Renal cortex interstitium (tissue), 11 donors: ENCODE measurements around the gene PHEX. TPM values are rescaled to one million over a fixed set of nuclear protein-coding genes. Genes with fewer than 3 reads are reported as not detected.
A peak's percentile ranks its signal among the peaks of the same experiment; 100 is the strongest.

ENCODE experiments used
- DNase-seq, 11 donors: peaks; one replicate each; pipeline ENCODE4 v3.0.0-alpha.2; 2013; ENCODE audit warnings: low read depth in 9 of 11, low spot score in 4 of 11; ENCODE audit errors: extremely low read depth in 1 of 11
- polyA plus RNA-seq, 3 donors: library from polyadenylated mRNA; unstranded; fragments of 120-200 nt; gene quantifications; one replicate each; pipeline ENCODE4 v1.2.1, GENCODE V29; 2013; ENCODE audit not compliant: insufficient read length in 3 of 3

Gene PHEX
- polyA plus RNA-seq, 3 donors: 0.23 to 0.54 (median 0.48) TPM

DNA sequence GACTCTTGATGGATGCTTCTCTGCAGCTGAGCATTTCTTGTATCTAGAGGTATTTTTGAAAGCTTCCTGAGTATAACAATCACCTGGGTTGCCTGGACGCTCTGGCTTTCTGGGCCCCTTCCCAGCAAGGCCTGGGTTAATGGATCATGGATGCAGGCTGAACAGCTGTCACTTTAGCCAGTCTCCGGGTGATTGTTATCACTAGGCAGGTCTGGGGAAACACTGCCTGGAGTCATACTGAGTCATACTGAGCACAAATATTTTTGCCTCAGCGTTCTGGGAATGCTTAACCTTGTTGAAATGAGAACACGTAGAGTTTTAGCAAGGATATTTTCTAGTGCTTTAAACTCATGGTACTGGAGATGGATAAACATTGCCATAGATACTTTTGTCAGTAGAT is 102.6 kb downstream of the PHEX start:
- DNase-seq: no peak

DNA sequence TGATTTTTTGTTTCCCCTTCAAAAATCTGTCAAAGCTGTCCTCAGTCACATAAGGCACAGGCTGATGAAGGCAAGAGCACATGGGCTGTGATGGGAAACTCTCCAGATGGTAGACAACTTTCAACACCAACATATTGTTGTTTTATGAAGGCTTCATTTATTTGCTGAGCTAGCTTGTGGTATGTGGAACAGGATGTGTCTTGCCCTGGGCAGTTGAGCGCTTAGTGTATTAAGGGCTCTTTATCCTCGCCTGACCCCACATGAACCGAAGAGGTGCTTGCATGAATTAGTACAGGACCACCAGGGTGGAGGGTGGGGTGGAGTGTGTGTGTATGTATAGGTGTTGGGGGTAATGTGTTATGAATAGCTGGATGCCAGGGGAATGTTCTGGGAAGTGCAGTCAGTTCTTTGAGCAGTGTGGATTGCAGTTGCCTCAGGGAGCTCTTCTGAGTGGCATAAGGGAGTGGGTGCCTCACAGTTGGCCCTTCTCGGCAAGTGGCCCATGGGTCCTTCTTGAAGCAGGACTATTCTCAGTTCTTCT is 103.1 kb downstream of the PHEX start:
- DNase-seq: no peak

DNA sequence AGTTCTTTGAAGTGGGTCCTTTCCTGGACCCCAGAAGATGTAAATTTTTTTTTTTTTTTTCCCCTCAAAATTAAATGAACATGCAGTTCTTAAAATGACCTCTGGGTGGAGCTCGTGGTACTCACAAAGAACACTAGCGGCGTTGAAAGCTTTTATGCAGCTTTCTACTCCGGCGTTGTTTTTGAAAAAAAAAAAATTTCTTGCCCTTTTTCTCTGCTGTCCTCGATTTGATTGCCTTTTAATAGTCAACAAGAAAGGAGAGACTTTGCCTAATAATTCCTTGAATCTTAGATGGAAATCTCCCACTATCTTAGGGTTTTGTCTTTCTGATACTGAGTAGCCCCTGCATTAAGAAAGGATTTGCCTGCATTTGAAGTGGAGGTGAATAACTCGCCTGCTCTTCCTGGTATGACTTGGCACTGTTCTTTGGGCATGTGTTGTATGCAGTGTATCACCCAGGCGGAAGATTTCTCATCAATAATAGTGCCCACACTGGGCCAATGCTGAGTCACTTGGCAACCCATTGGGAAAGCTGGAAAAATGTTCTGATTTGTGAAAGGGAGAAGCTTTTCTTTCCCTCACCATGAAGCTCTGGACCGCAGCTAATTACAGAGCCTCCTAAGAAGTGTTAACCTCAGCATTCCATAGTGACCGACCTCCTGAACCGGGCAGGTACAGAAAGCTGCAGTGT is 104.0 kb downstream of the PHEX start:
- DNase-seq: peak in 5 of 11 donors; percentile 16 to 46 (median 34)

DNA sequence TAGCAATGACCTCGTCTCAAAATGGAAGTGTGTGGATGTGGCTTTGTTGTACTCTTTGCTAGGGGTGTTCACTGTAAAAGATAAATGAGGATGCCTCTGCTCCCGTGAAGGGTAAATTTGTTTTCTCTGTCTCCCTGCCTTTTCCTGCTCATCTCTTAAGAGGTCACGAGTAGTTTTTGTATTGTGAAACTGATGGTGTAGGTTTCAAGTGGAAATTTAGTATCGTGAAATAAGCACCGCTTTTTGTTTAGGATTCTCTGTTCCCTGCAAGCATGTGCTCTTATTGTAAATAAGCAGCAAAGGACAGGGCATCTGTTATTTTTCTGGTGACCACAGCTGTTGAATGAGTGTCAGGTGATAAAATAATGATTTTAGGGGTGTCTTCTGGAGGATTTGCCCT is 104.6 kb downstream of the PHEX start:
- no peak for DNase-seq

DNA sequence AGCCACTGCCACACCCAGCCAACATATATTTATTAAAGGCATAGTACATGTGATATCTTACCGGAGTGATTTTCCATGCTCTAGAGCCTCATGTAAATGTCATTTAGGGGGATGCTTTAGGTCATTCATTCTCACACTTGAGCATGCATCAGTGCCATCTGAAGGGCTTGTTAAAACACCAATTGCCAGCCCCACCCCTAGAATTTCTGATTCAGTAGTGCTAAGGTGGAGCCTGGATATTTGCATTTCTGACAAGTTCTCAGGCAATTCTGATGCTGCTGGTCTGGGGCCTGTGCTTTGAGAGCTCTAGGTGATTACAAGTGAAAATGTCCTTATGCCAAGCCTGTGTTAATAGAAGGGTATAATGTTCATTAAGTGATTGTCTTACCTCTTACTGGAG is 107.7 kb downstream of the PHEX start:
- no peak for DNase-seq

DNA sequence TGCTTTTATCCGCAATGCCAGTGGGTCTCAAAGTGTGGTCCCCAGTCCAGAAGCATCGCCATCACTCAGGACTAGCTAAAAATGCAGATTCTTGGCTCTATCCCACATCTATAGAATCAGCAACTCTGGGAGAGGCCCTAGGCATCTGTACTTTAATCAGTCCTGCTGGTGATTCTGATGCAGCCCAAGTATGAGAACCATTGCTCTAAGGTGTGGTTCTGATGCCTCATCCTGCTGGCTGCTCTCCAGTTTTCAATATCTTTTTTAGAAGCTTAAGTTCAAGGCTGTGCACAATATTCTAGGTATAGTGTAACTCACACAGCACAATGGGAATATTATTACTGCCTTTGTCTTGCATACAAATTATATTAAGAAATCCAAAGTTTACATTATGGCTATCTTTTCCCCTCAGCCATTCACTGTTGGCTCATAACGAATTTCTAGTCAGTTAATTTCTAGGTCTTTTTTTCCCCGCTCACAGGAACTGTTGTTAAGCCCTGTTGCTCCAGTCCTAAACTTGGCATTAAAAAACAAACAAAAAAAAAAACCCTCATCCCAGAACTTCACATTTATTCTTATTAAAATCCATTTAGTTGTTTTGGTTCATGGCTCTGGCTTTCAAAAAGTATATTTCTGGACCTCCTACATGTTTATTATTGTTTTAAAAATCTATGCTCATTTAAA is 109.1 kb downstream of the PHEX start:
- no peak for DNase-seq

DNA sequence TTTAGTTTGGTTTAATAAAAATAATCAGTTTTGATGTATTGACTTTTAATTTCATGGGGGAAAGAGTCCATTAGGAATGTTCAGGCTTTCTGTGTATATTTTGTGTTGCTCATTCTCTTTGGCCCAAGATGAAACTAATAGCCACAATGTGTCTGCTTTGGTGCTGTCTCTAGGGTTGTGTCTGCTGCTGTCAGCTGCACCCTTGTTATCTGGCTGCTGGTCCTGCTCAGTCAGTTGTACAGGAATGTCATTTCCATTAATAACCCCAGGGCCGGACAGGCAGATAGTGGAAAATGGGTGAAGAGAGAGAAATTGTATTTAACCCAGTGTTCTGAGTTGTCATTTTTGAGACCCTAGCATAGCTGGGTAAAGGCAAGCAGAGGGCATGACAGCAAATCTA is 115.1 kb downstream of the PHEX start:
- no peak for DNase-seq

DNA sequence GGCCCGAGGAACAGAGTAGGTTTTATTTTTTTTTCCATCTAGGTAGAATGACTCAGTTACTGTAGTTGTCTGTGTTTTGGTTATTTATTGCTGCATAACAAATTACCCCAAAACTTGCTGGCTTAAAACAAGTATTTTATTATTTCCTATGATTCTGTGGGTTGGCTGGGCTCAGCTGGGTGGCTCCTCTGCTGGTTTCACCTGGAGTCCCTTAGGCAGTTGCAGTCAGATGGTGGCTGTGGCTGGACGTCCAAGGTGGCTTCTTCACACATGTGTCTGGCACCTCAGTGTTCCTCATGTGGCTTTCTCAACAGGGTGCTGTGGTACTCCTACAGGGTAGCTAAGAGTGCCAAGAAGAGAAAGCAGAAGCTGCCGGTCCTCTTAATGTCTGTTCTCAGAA is 115.8 kb downstream of the PHEX start:
- DNase-seq: no peak

DNA sequence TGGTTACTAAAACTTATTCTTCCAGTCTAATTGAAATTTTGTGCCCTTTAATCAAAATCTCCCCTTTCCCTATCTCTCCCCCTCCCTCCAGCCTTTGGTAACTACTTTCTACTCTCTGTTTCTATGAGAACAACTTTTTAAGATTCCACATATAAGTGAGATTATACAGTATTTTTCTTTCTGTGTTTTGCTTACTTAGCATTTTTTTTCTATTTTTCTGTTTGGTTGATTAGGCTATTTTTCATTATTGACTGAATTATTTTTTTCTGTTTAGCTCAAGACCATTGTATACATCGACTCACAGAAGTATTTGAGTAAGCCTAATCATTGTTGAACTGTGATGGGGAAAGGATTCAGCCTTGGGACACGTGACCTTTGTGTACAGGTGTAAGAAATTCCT is 116.4 kb downstream of the PHEX start:
- DNase-seq: no peak

DNA sequence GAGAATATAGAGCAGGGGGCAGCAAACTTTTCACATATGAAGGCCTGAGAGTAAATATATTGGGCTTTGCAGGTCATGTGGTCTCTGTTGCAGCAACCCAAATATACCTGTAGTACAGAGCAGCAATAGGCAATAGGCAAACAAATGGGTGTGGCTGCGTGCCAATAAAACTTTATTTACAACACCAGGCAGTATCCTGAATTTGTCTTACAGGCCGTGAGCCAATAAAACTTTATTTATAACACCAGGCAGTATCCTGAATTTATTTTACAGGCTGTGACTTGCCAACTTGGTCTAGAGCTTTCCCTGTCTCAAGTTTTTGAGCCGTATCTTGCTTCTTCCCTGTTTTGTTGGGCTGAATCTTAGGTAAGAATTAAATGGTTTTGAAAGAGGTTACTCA is 118.2 kb downstream of the PHEX start:
- no peak for DNase-seq

DNA sequence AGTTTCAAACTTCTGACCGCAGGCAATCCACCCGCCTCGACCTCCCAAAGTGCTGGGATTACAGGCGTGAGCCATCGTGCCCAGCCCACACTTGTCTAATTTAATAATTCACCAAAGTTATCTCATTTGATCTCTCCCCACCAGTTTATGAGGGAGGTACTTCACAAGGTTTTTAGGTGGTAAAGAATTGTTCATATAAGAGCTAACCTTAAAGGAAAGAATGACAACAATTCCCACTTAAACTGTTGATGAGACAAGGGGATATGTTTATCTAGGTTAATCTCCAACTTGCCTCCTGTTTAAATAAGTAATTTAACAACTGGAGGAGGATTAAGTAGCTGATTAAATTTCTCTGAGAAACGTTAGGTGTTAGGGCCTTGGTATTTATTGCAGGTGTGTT is 123.0 kb downstream of the PHEX start:
- no peak for DNase-seq

DNA sequence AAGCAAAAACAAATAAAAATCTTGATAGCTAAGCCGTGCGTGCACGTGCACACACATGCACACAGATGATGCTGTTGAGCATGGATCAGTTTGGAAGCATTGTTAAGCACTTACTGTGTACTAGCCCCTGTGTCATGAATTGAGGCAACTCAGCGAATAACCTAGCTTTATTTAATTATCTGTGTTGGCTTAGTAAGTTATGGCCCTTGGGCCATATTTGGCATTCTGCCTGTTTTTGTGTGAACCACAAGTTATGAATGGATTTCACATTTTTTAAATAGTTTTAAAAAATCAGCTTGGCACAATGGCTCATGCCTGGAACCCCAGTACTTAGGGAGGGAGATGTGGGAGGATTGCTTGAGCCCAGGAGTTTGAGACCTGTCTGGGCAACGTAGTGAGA is 126.9 kb downstream of the PHEX start:
- no peak for DNase-seq

DNA sequence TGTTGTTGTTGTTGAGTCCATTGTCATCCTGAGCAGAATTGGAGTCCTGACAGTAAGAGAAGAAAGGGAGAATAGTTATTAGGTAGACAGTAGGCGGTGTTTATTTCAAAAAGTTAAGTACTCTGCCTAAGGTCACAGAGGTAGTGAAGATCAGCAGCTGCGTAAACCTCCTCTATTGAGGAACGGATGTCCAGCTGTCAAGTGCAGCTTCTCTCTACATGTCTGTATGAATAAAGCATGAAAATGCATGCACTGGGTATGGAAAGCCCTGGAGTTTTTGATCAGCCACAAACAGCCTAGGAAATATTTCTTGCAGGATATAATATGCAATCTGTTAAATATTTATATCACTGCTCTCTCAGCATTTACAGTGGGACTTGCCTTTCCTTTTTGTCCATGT is 131.2 kb downstream of the PHEX start:
- no peak for DNase-seq

DNA sequence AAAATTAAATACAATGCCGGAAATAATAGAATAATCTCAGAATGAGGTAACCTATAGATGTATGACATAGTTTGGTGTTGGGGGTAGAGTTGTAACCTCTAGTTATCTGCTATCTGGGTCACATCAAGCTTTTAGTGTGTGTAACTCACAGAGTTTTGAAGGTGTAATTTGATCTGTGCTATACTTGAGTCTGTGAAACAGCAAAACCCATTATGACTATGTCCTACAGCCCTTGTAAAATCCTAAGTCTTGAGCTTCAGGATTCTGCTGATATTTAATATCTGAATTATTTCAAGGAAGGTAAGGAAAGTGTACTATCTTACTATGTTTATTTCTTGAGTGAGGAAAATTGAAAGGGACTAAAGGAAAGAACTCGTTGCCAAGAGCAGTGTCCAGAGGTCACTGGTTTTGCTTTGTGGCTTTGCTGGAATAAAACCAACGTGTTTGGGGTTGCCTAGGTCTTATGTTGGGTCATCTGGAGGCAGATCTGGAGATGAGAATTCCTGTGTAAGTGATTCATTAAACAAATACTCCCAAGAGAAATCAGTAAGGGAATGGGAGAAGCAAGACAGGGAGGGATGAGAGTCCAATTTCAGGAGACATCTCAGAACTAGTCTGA is 132.8 kb downstream of the PHEX start:
- DNase-seq: no peak

DNA sequence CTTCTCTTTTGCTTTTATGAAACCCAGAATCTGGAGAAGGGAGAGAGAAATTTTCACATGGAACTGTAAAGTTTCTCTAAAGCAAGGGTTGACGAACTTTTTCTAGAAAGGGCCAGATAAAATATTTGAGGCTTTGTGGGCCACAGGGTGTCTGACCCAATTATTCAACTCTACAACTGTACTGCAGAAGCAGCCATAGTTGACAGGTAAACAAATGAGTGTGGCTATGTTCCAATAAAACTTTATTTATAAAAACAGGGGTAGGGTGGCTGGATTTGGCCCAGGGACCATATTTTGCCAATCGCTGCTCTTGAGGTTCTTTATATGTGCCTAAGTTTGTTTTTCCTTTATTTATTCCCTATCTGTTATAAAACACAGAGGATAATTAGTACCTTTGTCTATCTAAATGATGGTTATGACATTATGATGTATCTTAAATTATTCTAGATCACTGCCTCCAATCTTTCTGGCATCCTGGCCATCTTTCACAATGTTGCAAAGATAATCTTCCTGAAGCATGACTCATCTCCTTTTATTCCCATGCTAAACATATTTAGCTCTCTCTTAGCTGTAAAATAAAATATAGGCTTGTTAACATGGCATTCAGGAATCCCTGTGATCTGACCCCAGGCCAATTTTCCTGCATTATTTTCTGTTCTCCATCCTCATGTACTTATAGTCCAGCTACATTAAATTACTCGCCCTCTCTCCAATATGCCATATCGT is 133.8 kb downstream of the PHEX start:
- DNase-seq: no peak

DNA sequence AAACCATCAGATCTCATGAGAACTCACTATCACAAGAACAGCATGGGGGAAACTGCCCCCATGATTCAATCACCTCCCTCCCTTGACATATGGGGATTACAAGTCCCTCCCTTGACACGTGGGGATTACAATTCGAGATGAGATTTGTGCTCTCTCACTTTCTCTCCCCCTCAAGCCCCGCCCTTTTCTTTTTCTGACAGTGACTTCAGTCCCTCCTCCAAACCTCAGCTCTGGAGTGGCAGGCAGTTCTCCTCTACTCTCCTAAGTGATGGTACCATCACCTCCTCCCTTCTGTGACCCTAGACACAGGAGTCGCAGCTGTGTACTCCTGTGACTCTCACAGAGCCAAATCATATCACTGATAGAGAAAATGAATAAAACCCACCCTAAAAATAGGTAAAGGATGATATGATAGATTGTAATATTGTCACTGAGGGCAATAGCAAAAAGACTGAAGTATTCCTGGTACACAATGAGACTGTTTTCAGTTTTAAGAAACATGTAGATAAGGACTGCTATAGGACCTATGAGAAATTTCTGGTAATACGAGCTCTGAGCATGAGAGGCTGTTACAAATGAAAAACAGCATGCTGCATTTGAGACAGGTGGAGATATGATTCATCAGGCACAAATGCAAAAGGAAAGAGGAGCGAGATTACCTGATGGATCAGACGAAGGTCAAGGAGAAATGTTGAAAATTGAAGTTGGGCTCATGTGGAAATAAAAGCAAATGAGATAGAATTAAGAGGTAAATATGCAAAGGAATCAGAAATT is 139.3 kb downstream of the PHEX start:
- DNase-seq: no peak

DNA sequence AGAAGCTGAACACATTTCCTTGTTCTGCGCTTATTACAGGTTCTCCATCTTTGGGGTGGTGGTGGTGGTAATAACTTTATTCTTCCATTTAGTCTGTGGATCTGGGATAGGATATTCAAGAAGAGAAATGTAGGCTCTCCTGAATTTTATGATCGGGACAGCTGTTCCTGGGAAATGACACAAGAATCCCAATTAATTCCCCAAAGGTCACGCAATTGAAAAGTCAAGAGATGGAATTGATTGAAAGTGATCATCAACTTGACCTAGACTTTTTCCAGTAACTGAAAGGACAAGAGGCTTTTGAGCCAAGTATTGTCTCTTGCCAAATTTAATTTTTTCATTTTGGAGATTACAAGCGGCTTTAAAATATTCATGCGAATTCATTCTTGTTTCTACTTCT is 141.8 kb downstream of the PHEX start:
- DNase-seq: no peak

DNA sequence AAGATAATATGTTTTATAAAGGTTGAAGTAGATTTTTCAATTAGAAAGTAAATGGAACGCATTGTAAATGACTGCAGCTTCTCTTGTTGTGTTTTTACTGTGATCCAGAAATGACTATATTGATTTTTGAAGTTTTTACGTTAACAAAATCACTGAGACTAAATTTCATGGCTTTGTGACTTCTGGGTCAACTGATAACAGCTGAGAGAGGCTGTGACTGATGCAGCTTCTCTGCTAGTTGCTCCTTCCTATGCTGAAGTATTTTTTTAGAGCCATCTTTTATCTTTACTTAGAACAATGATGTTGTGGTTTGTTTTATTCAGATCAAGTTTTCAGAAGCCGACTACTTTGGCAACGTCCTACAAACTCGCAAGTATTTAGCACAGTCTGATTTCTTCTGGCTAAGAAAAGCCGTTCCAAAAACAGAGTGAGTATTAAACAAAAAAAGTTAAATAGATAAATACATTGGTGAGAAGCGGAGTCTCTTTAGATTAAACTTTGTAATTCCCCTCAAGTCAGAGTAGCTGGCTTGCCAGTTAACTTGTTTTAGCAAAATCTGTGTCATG is 145.9 kb downstream of the PHEX start:
- DNase-seq: no peak

DNA sequence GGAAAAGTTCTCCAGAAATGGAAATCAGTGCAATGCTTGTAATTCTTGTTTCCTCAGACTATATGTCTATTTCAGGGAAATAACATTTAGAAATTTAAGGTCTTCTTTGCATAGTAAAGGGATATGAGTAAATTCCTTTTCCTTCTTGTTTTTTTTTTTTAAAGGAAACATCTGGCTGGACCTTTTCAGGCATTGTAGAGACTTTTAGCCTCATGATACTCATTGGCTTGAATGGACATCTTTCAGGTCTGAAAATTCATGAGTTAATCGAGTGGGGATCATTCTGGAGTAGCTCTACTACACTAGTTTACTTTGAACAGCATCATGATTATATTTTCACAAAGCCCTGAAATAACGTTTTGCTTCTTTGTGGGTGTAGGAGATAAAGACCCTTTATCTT is 152.0 kb downstream of the PHEX start:
- no peak for DNase-seq
